ENCODE measurements around the gene C6orf136. TPM values are rescaled to one million over a fixed set of nuclear protein-coding genes. Genes with fewer than 3 reads are reported as not detected.
A peak's percentile ranks its signal among the peaks of the same experiment; 100 is the strongest.

The C6orf136 gene
- total and polyA plus RNA-seq, 10 of the 15 experiments (the other 5 are each of a cell fraction or from before 2014, with no cell fraction given) = 5.2 to 24.1 (median 14.9) TPM

GRCh38 chr6:30686908-30687658, 40.1 kb downstream of the C6orf136 start (continued):
- TF ChIP-seq BCL3 (IDR thresholded peaks at IDR 0.05; ENCODE audit: borderline replicate concordance, insufficient read depth, low read depth, low read length, poor library complexity, severe bottlenecking) (peak; percentile 90), CEBPZ (IDR thresholded peaks at IDR 0.05; ENCODE audit: low read depth, low read length) (no peak), RAD51 (IDR thresholded peaks at IDR 0.05) (peak; percentile 12; the same call in 1 of the 2 replicates), RUNX3 (IDR thresholded peaks at IDR 0.05; ENCODE audit: low read length) (no peak), STAT1 (conservative IDR thresholded peaks at IDR 0.05) (0 out of 2 replicates have a peak, but pooled peaks have one; percentile 57), E4F1 (IDR thresholded peaks at IDR 0.05; ENCODE audit: borderline replicate concordance, partially characterized antibody) (no peak), ZBTB11 (CRISPR knock-in tag; IDR thresholded peaks at IDR 0.05) (no peak), ZBED1 (IDR thresholded peaks at IDR 0.05; ENCODE audit: borderline replicate concordance) (no peak; the same call in 1 of the 2 replicates), PRDM15 (CRISPR knock-in tag; IDR thresholded peaks at IDR 0.05) (0 out of 2 replicates have a peak, but pooled peaks have one; percentile 54), BMI1 (IDR thresholded peaks at IDR 0.05; ENCODE audit: borderline replicate concordance) (no peak), PAX5 (IDR thresholded peaks at IDR 0.05; ENCODE audit: borderline replicate concordance, low read depth, low read length) (peak; percentile 98)
